ENCODE measurements around the gene PPDPF. TPM values are rescaled to one million over a fixed set of nuclear protein-coding genes. Genes with fewer than 3 reads are reported as not detected.

PPDPF gene
- total RNA-seq, 1 donor = 38.4 TPM

GRCh38 chr20:63565699-63566335 is 45.3 kb downstream of the PPDPF start:
- TF ChIP-seq CTCF (IDR thresholded peaks at IDR 0.05; ENCODE audit: insufficient read depth, low read depth, low read length) = no peak
- no peak for DNase-seq (ENCODE audit: low read depth)
- no peak overlapping the region for H3K4me3 ChIP-seq (ENCODE audit: low read depth, low read length)

GRCh38 chr20:63566395-63567135 is 46.0 kb downstream of the PPDPF start:
- no peak overlapping the region for H3K4me3 ChIP-seq (ENCODE audit: low read depth, low read length)
- no peak for DNase-seq (ENCODE audit: low read depth)
- no peak for TF ChIP-seq CTCF (IDR thresholded peaks at IDR 0.05; ENCODE audit: insufficient read depth, low read depth, low read length)

GRCh38 chr20:63567136-63567385 is 46.5 kb downstream of the PPDPF start:
- no peak for TF ChIP-seq CTCF (IDR thresholded peaks at IDR 0.05; ENCODE audit: insufficient read depth, low read depth, low read length)
- no peak overlapping the region for H3K4me3 ChIP-seq (ENCODE audit: low read depth, low read length)
- DNase-seq (ENCODE audit: low read depth) = no peak

- H3K4me3 ChIP-seq (ENCODE audit: low read depth, low read length) = no peak overlapping the region
- no peak for TF ChIP-seq CTCF (IDR thresholded peaks at IDR 0.05; ENCODE audit: insufficient read depth, low read depth, low read length)
- DNase-seq (ENCODE audit: low read depth) = no peak
These were observed 47.0 kb downstream of the PPDPF start for GRCh38 chr20:63567386-63568169.

DNA sequence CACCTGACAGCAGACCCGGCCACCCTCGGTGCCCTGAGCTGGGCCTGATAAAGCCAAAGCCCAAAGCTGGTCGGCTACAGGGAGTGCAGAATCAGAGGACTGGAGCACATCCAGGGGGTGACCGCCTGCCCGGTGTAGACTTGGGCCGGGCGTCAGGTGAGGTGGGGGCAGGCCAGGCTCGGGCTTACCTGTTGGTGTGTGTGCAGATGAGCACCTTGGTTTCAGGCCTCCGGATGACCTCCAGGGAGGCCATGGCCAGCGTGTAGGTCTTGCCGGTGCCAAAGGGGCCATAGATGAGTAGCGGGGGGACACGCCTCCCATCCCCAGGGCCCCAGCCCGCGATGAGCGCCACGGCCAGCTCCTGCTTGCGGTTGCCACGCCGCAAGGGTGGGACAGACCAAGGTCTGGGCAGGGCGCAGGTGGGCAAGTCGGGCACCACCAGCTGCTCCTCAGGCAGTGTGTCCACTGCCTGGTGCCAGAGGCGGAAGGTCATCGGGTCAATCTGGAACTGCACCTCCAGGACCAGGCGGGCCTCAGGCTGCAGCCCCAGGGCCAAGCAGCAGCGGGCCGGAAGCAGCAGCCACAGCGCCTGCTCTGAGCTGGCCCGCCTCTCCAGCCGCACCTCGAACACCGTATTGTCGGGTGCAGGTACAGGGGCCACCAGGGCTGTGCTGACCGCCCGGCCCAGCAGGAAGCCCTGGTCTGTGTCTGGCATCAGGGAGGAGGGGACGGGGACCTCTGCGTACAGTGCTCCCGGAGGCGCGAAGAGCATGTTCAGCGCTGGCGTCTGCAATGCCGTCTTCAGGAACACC is 47.8 kb downstream of the PPDPF start:
- DNase-seq (ENCODE audit: low read depth) = no peak

More for the DNA sequence above, 47.8 kb downstream of the PPDPF start:
- H3K4me3 ChIP-seq (ENCODE audit: low read depth, low read length) = no peak overlapping the region
- no peak for TF ChIP-seq CTCF (IDR thresholded peaks at IDR 0.05; ENCODE audit: insufficient read depth, low read depth, low read length)

All from fibroblast of villous mesenchyme (primary cell).